HG03060 (cell line): Measurements from ENCODE around the gene TBL3.
"Not testable (repeated sequence)": the region's sequence is repeated elsewhere in the genome, so short reads cannot be mapped to it uniquely, and the experiment has no call there.

Experiments used
- ATAC-seq: cut with Tn5 transposase; IDR thresholded peaks from one replicate; pipeline ENCODE4 v1.9.1; 2021; ENCODE audit warnings: low read depth, moderate number of reproducible peaks; ENCODE audit not compliant: unreplicated experiment

The TBL3 gene

GRCh38 chr16:1971796-1972489, at the start of gene TBL3:
Gene TBL3, plus strand, starts transcription at chr16:1972053. Its CDS starts 112 bp downstream, at chr16:1972165.
- peak; percentile 60 for ATAC-seq

GRCh38 chr16:1922357-1922756, 49.5 kb upstream of the TBL3 start:
- ATAC-seq, result no peak

GRCh38 chr16:1923299-1924034, 48.4 kb upstream of the TBL3 start:
- ATAC-seq, result no peak

DNA sequence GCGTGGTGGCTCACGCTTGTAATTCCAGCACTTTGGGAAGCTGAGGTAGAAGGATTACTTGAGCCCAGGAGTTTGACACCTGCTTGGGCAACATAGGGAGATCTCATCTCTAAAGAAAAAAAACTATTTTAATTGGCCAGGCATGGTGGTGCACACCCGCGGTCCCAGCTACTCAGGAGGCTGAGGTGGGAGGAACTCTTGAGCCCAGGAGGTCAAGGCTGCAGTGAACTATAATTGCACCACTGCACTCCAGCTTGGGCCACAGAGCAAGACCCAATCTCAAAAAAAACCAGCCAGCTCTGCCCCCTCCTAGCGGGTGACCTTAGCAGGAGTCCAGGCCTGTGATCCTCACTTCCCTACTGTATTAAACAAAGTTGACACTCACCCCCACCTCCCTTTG, 47.8 kb upstream of the TBL3 start:
- ATAC-seq, result no peak

GRCh38 chr16:1926271-1926670, 45.6 kb upstream of the TBL3 start:
- ATAC-seq, result no peak

- ATAC-seq, result no peak
Measured at GRCh38 chr16:1929105-1929504, 42.7 kb upstream of the TBL3 start.

- ATAC-seq, result no peak
Measured at GRCh38 chr16:1929578-1930337, 42.1 kb upstream of the TBL3 start.

- ATAC-seq, result no peak
Measured at GRCh38 chr16:1930338-1930720, 41.5 kb upstream of the TBL3 start.

- no peak for ATAC-seq
Measured at GRCh38 chr16:1932050-1933028, 39.5 kb upstream of the TBL3 start.

- no peak for ATAC-seq
Measured at GRCh38 chr16:1933097-1933661, 38.7 kb upstream of the TBL3 start.

DNA sequence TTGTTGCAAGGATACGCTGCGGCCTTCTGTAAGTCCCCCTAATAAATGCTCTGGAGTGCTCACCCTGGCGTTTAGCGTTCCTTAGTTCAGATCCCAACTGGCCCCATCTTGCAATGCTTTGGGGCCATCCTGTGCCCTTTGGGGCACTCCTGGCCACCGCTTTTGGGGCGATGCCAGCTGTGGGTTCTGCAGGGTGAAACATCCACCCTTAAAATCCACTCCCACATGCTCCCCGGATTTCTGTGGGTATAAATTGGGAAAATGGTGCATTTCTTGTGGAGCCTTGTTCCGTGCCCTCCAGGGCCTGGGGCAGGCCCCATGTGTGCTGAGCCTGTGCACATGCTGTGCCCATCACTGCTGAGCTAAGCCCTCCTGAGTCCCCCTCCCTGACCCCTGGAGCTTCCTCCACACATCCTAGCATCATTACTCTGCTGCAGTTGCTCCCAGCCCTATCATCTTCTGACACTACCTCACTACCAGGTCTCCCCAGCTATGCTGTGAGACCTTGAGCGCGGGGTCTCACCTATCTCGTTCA, 34.8 kb upstream of the TBL3 start:
- no peak for ATAC-seq

DNA sequence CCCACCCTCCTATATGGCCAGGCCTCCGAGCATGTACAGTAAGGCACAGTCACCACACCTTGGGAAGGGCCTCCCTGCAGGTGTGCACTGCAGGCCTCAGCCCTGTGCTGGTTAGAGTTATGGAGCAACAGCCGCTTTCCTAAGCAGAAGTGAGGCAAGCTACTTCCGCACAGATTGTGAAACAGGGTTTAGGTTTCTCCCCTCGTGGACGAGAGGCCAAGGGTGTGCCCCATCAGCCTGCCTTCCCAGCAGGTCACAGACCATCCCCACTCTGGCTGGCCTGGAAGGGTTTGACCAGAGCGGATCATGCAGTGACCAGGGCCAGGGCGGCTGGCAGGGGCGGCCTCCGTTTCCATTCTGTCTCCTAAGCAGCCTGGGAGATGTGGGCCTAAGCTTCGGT, 33.5 kb upstream of the TBL3 start:
- ATAC-seq, result no peak

DNA sequence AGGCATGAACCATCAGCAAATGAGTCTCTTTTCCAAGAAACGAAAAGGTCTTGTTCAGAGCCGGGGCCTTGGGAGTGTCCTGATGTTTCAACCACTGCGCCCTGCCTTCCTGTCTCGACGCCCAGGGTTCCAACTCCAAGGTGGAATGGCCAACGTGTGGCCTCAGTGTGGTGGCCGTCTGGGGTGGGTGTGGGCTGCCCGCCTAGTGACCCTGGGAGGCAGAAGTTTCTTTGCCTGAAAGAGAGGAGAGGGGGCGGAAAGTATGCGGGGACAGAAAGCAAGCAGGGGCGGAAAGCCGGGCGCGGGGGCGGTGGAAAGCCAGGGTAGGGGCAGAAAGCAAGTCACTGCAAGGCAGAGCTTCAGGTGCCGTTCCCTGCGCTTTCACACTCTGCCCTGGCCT, 32.9 kb upstream of the TBL3 start:
- no peak for ATAC-seq

- not testable (repeated sequence) for ATAC-seq
Measured at GRCh38 chr16:1939833-1940232, 32.0 kb upstream of the TBL3 start.

- no peak for ATAC-seq
Measured at GRCh38 chr16:1940273-1941161, 31.3 kb upstream of the TBL3 start.

GRCh38 chr16:1941162-1942046, 30.4 kb upstream of the TBL3 start:
- no peak for ATAC-seq

DNA sequence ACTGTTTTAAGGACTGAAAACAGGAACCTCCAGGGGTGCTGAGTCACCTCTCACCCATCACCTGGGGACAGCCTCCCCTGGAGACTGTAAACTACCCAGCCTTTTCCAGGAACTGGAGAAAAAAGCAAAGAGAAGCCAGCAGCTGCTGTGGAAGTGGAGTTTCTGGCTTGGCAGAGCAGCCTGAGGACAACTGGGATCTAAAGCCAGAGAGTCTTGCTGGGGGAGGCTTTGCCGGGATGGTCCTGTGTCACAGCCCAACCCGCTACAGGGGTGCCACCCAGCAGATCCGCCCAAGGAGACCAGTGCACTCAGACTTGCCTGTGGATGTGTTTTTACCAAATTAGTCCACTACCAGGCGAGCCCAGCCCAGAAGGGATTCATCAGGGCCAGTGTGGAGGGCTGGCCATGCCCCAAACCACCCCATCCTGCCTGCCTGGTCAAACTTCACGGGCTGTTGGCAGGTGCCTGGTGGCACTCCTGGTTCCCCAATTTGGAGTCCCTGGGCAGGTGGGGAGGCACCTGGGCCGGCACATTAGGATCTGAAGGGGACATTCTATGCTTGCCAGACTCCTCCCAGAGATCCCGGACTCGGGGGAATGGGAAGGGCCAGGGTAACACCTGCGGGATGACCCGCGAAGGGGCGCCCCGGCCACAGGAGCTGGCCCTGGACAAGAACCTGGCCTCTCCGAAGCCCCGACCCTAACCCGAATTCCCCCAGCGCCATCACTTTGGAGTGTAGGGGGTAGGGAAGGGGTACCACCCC, 29.6 kb upstream of the TBL3 start:
- no peak for ATAC-seq
